NCI-H82 treated with DMSO at 0.1 percent for 48 hours (cell line): ENCODE data around the gene LMOD2.
"Not testable (repeated sequence)": the region's sequence is repeated elsewhere in the genome, so short reads cannot be mapped to it uniquely, and the experiment has no call there.

Experiments
- DNase-seq: peaks from one replicate; lab custom pipeline; 2025; ENCODE audit not compliant: unreplicated experiment; lab: John Stamatoyannopoulos, UW

The LMOD2 gene

GRCh38 chr7:123655614-123656013 lies at the start of gene LMOD2:
TSS of gene LMOD2 (plus strand) at chr7:123655866. CDS start at chr7:123655964, 98 bp downstream.
- DNase-seq: no peak

- DNase-seq: no peak
These were observed 48.2 kb upstream of the LMOD2 start for GRCh38 chr7:123607423-123607975.

- DNase-seq: no peak
These were observed 46.4 kb upstream of the LMOD2 start for GRCh38 chr7:123608991-123609882.

- no peak for DNase-seq
These were observed 45.8 kb upstream of the LMOD2 start for GRCh38 chr7:123609883-123610239.

GRCh38 chr7:123612024-123612423 lies 43.6 kb upstream of the LMOD2 start:
- DNase-seq: no peak

GRCh38 chr7:123615344-123615743 lies 40.3 kb upstream of the LMOD2 start:
- DNase-seq: no peak

- no peak for DNase-seq
These were observed 39.4 kb upstream of the LMOD2 start for GRCh38 chr7:123616223-123616622.

- DNase-seq: peak; percentile 70
These were observed 34.0 kb upstream of the LMOD2 start for GRCh38 chr7:123621707-123622106.

- no peak for DNase-seq
These were observed 32.8 kb upstream of the LMOD2 start for GRCh38 chr7:123622660-123623386.

GRCh38 chr7:123624527-123625183 lies 31.0 kb upstream of the LMOD2 start:
- peak; percentile 71 for DNase-seq

GRCh38 chr7:123625254-123625653 lies 30.4 kb upstream of the LMOD2 start:
- peak; percentile 57 for DNase-seq

- DNase-seq: no peak
These were observed 27.8 kb upstream of the LMOD2 start for GRCh38 chr7:123627851-123628250.

- DNase-seq: no peak
These were observed 26.8 kb upstream of the LMOD2 start for GRCh38 chr7:123628829-123629228.

- DNase-seq: no peak
These were observed 26.4 kb upstream of the LMOD2 start for GRCh38 chr7:123629281-123629680.

GRCh38 chr7:123632808-123633207 lies 22.9 kb upstream of the LMOD2 start:
- no peak for DNase-seq

GRCh38 chr7:123633553-123633952 lies 22.1 kb upstream of the LMOD2 start:
- DNase-seq: no peak

- not testable (repeated sequence) for DNase-seq
These were observed 21.6 kb upstream of the LMOD2 start for GRCh38 chr7:123634011-123634573.

GRCh38 chr7:123635551-123636359 lies 19.9 kb upstream of the LMOD2 start:
- DNase-seq: peak; percentile 25

- peak; percentile 46 for DNase-seq
These were observed 18.5 kb upstream of the LMOD2 start for GRCh38 chr7:123637203-123637602.

GRCh38 chr7:123637878-123638277 lies 17.8 kb upstream of the LMOD2 start:
- peak; percentile 94 for DNase-seq
